Right lung (tissue), 5 donors: ENCODE data around the gene CCNQ. TPM values are rescaled to one million over a fixed set of nuclear protein-coding genes. Genes with fewer than 3 reads are reported as not detected.

ENCODE experiments used
- DNase-seq, 2 donors: peaks; one replicate each; pipeline ENCODE4 v3.0.0-alpha.2; 2013
- polyA plus RNA-seq, 5 donors: library from polyadenylated mRNA; unstranded; fragments of 120-200 nt; gene quantifications; one replicate each; pipeline versions ENCODE4 v1.2.1 to v1.2.3, GENCODE V29; 2013; ENCODE audit warnings: inconsistent platforms in 1 of 5, low replicate concordance in 1 of 5; ENCODE audit not compliant: insufficient read length in 5 of 5, insufficient read depth in 1 of 5

Gene CCNQ
- polyA plus RNA-seq, 5 donors: 11.3 to 20.1 (median 12.6) TPM

GRCh38 chrX:153578200-153578835 is 20.6 kb downstream of the CCNQ start:
- no peak for DNase-seq

GRCh38 chrX:153576961-153577360 is 22.0 kb downstream of the CCNQ start:
- DNase-seq: no peak

- no peak for DNase-seq
Measured at GRCh38 chrX:153576239-153576870, 22.6 kb downstream of the CCNQ start.

GRCh38 chrX:153573984-153574383 is 25.0 kb downstream of the CCNQ start:
- DNase-seq: no peak

- no peak for DNase-seq
Measured at GRCh38 chrX:153572601-153573000, 26.3 kb downstream of the CCNQ start.

- DNase-seq: no peak
Measured at GRCh38 chrX:153571534-153571908, 27.4 kb downstream of the CCNQ start.

- DNase-seq: no peak
Measured at GRCh38 chrX:153569475-153569874, 29.5 kb downstream of the CCNQ start.

- no peak for DNase-seq
Measured at GRCh38 chrX:153568451-153569011, 30.4 kb downstream of the CCNQ start.

- DNase-seq: no peak
Measured at GRCh38 chrX:153565996-153566580, 32.9 kb downstream of the CCNQ start.

GRCh38 chrX:153564047-153564606 is 34.8 kb downstream of the CCNQ start:
- no peak for DNase-seq

GRCh38 chrX:153562546-153562945 is 36.4 kb downstream of the CCNQ start:
- DNase-seq: no peak

- no peak for DNase-seq
Measured at GRCh38 chrX:153561337-153561736, 37.6 kb downstream of the CCNQ start.

GRCh38 chrX:153560466-153560865 is 38.5 kb downstream of the CCNQ start:
- DNase-seq: no peak

- no peak for DNase-seq
Measured at GRCh38 chrX:153560000-153560399, 38.9 kb downstream of the CCNQ start.

GRCh38 chrX:153557618-153558355 is 41.2 kb downstream of the CCNQ start:
- no peak for DNase-seq

- no peak for DNase-seq
Measured at GRCh38 chrX:153556767-153557166, 42.2 kb downstream of the CCNQ start.

- peak; percentile 17 to 19 for DNase-seq
Measured at GRCh38 chrX:153554519-153555167, 44.3 kb downstream of the CCNQ start.

GRCh38 chrX:153551135-153551534 is 47.8 kb downstream of the CCNQ start:
- no peak for DNase-seq

- DNase-seq: no peak
Measured at GRCh38 chrX:153549807-153550206, 49.1 kb downstream of the CCNQ start.

GRCh38 chrX:153549231-153549630 is 49.7 kb downstream of the CCNQ start:
- DNase-seq: no peak

GRCh38 chrX:153547195-153547594 is 51.7 kb downstream of the CCNQ start:
- DNase-seq: no peak

- no peak for DNase-seq
Measured at GRCh38 chrX:153546386-153546785, 52.6 kb downstream of the CCNQ start.
